Amniotic epithelial cell (primary cell): ENCODE results near the gene RYR1.
A peak's percentile ranks its signal among the peaks of the same experiment; 100 is the strongest.
"Not testable (repeated sequence)": the region's sequence is repeated elsewhere in the genome, so short reads cannot be mapped to it uniquely, and the experiment has no call there.

Experiments used
- DNase-seq: peaks from one replicate; pipeline ENCODE4 v3.0.0-alpha.2; 2010; ENCODE audit warnings: low read depth

RYR1 gene

DNA sequence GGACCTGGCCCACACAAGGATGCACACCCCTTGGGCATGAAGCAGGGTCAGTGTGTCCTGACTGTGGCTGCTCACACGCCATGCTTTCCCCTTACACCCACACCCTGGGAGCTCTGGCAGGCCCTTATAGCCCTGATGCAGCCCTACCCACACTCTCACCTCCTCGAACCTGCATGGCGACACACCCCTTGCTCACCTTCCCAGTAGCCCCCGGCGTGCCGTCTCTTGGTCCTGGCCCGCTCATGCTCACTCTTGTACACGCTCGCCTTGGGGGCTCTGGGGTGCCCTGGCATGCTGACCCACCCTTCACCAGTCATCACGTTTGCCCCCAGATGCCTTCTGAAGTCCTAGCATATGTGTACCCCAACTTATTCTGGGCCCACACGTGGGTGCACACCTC lies 128.2 kb downstream of the RYR1 start:
- DNase-seq: no peak

DNA sequence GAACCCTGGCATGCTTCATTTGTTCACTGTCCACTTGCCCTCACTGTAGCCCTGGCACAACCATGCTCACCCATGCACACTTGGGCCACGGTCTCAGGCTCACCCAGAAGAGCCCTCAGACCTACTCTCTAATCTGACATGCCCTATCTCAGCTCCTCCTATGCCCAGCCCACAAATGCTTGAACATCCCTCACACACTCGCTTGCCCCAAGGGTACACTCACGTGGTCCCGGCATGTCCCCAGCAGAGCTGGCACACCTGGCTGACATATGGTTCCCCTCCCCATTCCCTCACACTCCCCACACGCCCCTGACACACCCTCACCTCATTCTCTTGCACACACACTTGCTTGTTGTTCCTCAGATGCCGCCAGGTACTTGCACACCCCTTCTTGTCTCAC lies 128.6 kb downstream of the RYR1 start:
- no peak for DNase-seq

GRCh38 chr19:38563475-38563874 lies 130.0 kb downstream of the RYR1 start:
- DNase-seq: no peak

DNA sequence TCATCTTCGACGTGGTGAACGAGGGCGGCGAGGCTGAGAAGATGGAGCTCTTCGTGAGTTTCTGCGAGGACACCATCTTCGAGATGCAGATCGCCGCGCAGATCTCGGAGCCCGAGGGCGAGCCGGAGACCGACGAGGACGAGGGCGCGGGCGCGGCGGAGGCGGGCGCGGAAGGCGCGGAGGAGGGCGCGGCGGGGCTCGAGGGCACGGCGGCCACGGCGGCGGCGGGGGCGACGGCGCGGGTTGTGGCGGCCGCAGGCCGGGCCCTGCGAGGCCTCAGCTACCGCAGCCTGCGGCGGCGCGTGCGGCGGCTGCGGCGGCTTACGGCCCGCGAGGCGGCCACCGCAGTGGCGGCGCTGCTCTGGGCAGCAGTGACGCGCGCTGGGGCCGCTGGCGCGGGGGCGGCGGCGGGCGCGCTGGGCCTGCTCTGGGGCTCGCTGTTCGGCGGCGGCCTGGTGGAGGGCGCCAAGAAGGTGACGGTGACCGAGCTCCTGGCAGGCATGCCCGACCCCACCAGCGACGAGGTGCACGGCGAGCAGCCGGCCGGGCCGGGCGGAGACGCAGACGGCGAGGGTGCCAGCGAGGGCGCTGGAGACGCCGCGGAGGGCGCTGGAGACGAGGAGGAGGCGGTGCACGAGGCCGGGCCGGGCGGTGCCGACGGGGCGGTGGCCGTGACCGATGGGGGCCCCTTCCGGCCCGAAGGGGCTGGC lies 131.6 kb downstream of the RYR1 start:
- no peak for DNase-seq

DNA sequence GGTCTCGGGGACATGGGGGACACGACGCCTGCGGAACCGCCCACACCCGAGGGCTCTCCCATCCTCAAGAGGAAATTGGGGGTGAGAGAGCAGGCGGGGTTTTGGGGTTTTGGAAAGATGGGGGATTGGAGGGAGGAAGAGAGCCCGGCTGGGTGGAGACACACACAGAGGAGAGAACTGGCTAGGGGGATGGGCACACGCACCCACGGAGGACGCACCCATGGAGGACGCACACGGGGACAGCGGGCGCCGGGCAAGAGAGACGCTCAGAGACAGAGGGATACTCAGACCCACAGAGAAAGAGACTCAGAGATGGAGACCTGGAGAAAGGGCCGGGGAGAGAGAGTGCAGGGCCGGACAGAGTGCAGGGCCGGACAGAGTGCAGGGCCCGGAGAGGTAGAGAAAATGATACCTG lies 132.2 kb downstream of the RYR1 start:
- no peak for DNase-seq

- no peak for DNase-seq
Measured at GRCh38 chr19:38569368-38569983, 136.0 kb downstream of the RYR1 start.

DNA sequence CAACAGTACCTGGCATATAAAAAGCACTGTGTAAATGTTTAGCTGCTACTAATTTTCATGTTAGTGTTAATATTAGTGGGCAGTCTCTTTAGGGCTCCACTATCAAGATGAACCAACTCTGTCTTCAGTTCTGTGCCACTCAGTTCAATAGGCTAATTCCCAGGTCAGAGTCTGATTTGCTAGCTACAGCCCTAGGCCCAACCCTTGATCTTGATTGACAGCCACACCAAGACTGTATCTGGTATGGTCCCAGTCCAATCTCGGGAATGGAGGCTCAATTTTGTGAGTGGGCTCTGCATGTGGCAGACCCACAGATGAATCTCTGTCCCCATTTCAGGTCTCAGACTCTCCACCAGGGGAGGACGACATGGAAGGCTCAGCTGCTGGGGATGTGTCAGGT lies 138.2 kb downstream of the RYR1 start:
- DNase-seq: no peak

DNA sequence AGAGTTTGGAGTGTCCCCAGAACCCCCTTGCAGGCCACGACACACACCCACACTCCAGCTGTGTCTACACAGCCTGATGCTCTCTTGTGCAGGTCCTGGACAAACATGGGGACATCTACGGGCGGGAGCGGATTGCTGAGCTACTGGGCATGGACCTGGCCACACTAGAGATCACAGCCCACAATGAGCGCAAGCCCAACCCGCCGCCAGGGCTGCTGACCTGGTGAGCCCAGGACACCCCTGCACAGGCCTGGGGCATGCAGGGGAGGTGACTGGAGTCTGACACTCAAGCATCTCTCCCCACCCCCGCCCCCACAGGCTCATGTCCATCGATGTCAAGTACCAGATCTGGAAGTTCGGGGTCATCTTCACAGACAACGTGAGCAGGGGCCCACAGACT lies 144.3 kb downstream of the RYR1 start:
- DNase-seq: no peak

DNA sequence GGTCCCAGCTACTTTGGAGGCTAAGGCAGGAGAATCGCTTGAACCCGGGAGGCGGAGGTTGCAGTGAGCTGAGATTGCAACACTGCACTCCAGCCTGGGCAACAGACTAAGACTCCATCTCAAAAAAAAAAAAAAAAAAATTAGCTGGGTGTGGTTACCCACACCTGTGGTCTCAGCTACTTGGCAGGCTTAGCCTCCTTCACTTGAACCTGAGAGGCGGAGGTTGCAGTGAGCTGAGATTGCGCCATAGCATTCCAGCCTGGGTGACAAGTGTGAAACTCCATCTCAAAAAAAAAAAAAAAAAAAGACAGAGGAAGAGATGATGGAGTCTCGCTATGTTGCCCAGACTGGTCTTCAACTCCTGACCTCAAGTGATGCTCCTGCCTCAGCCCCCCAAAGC lies 145.8 kb downstream of the RYR1 start:
- DNase-seq: not testable (repeated sequence)

- DNase-seq: no peak
Measured at GRCh38 chr19:38580080-38580479, 146.6 kb downstream of the RYR1 start.

DNA sequence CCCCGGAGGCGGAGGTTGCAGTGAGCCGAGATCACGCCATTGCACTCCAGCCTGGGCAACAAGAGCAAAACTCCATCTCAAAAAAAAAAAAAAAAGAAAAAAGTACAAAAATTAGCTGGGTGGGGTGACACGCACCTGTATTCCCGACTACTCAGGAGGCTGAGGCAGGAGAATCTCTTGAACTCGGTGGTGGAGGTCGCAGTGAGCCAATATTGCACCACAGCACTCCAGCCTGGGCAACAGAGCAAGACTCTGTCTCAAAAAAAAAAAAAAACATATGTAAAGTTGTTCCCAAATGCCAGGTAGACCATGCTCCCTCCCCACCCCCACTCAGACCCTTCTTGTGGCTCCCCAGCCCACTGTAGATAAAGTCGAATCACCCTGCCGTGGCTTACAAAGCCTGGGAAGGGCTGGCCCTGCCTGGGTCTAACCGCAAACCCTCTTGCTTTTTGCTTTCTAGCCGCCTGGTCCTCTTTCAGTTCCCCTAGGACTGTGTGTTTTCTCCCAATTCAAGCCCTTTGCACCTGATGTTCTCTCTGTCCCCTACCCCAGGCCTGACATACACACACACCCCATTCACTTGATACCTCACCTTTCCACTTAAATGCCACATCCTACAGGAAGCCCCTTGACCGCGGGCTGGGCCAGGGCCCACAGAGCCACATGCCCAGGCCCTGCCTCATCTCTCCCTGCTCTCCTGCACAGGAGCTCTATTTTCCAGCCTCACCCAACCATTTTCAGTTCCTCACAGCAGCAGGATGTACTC lies 149.9 kb downstream of the RYR1 start:
- no peak for DNase-seq

DNA sequence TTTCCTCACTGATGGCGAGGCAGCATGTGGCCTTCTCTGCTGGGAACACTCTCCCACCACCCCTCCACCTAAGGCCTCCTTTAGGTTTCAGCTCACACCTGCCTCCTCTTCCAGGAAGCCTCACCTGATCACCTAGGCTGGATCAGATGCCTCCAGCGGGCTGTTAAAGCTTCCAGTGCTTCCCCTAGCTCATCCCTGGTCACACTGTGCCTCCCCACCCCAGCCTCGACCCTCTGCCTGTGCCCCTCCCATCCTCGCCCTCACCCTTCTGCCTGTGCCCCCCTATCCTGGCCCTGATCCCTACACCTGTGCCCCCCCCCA lies 150.5 kb downstream of the RYR1 start:
- no peak for DNase-seq

GRCh38 chr19:38587562-38587961 lies 154.1 kb downstream of the RYR1 start:
- no peak for DNase-seq

- DNase-seq: no peak
Measured at GRCh38 chr19:38588041-38588440, 154.6 kb downstream of the RYR1 start.

DNA sequence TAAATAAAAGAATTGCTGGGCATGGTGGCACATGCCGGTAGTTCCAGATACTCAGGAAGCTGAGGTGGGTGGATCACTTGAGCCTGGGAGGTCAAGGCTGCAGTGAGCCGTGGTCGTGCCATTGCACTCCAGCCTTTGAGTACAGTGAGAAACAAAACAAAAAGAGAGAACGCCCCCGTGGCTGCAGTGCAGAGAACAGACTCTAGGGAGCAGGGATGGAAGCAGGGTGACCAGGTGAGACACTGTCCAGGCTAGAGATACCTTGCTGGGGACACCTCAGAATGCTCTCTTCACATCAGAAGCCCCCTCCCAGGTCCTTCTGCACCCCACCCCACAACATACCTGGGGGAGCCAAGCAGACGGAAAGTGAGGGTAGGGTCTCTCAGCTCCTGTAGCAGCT lies 159.4 kb downstream of the RYR1 start:
- no peak for DNase-seq

DNA sequence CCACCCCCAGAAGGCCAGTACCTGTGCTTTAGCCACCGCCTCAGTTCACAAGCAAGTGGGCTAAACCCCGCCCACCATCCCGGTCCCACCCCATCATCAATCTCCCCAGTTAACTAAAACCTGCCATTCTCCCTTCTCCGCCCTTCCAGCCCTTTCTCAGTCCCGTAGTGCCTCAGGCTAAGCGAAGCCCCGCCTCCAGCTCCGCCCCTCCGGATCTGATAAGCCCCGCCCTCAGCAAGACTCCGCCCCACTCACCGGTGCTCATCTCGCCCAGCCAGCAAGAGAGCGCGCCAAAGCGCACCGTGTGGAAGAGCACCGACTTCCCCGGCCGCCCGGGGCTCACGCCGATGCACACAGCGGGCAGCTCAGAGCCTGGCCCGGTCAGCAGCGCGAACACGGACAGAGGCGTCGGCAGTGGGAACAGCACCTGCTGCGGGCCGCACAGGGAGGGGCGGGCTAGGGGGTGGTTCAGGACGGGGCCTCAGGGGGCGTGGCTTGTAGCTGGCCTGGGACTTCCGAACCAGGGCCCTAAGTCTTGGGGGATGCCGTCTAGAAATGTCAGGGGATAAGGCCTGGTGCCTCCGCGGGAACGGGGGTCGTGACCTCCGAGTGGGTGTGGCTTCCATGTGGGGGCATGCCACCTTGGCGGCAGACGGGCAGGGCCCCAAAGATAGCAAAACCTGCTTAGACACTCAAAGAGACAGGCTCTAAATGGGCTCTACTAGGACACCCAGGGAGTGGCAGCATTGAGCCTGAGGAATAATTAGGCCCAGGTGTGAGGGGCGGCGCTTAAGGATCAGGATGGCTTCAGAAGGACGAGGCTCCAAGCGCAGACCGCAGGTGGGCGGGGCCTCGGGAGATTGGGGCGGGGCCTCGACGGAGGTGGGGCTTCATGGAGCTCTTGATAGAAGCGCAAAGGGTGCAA lies 162.8 kb downstream of the RYR1 start:
- DNase-seq: no peak

- DNase-seq: no peak
Measured at GRCh38 chr19:38597075-38597474, 163.6 kb downstream of the RYR1 start.

DNA sequence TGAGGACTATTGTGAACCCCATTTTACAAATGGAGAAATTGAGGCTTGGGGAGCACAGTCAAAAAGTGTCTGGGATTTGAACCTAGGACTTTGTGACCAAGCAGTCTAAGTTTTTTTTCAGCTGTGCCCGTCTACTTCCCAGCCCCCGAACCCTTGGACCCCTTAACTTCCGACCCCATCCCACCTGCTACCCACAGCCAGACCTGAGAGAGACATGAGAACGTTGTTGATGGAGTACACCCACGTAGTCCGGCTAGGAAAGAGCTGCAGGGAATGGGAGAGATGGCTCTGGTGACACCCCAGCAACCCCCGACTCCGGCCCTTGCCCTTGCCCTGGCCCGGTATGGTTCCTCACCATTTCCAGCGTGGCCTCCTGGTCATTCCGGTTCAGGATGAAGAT lies 166.2 kb downstream of the RYR1 start:
- no peak for DNase-seq

- DNase-seq: not testable (repeated sequence)
Measured at GRCh38 chr19:38602856-38603255, 169.4 kb downstream of the RYR1 start.

GRCh38 chr19:38606131-38606530 lies 172.6 kb downstream of the RYR1 start:
- peak; percentile 82 for DNase-seq

- DNase-seq: no peak
Measured at GRCh38 chr19:38614289-38614688, 180.8 kb downstream of the RYR1 start.

DNA sequence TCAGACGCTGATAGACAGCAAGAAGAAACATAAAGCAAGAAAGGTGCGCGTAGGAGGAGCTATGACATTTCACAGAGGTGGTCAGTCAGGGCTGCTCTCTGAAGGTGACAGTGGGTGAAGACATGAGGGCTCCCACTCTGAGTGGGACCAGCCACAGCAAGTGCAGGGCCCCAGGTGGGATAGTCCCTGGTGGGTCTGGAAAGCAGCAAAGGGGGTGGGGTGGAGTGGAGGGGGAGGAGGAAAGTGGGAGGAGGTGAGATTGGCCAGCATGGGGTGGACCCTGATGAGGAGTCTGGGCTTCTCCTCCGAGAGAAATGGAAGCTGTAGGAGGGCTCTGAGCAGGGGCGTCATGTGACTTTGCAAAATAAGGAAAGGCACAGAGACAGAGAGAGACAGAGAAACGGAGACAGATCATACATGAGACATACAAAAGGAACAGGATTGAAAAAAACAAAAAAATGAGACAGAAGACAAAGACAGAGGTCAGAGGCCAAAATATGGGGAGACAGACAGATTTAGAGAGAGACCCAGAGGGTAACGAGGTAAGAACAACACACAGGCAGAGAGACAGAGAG lies 181.6 kb downstream of the RYR1 start:
- no peak for DNase-seq
